Neural cell (in vitro differentiated cells): Measurements from ENCODE around the gene RAB4B. TPM values are rescaled to one million over a fixed set of nuclear protein-coding genes. Genes with fewer than 3 reads are reported as not detected.
"Not testable (repeated sequence)": the region's sequence is repeated elsewhere in the genome, so short reads cannot be mapped to it uniquely, and the experiment has no call there.

Experiments
- H2AFZ ChIP-seq: fragments of 200-600, 300-800 bp; sonication (generic), shearing (Covaris generic); 2 replicates; pipeline ENCODE4 v1.6.0; 2014; ENCODE audit warnings: low read depth, mild to moderate bottlenecking, antibody characterized with exemption, low read length, moderate library complexity
- H3F3A ChIP-seq: fragments of 200-600 bp; shearing (Covaris generic); 2 replicates; pipeline ENCODE4 v1.6.1; 2016; ENCODE audit warnings: mild to moderate bottlenecking, moderate library complexity, mixed read lengths, antibody characterized with exemption, low read length; ENCODE audit not compliant: insufficient read depth, poor library complexity, severe bottlenecking
- H3K27ac ChIP-seq: fragments of 200-600, 300-800 bp; sonication (generic), shearing (Covaris generic); 2 replicates; pipeline ENCODE4 v1.5.1; 2014; ENCODE audit warnings: mild to moderate bottlenecking, low read length, moderate library complexity
- H3K27me3 ChIP-seq: fragments of 300-800, 200-600 bp; sonication (generic), shearing (Covaris generic); 2 replicates; pipeline ENCODE4 v1.6.0; 2014; ENCODE audit warnings: mild to moderate bottlenecking, low read depth, low read length, moderate library complexity; ENCODE audit not compliant: insufficient read depth
- H3K36me3 ChIP-seq: fragments of 300-800, 200-600 bp; sonication (generic), shearing (Covaris generic); 2 replicates; pipeline ENCODE4 v1.5.1; 2014; ENCODE audit warnings: mild to moderate bottlenecking, antibody characterized with exemption, low read length, moderate library complexity; ENCODE audit not compliant: insufficient read depth
- H3K4me2 ChIP-seq: fragments of 300-800, 200-600 bp; sonication (generic), shearing (Covaris generic); 2 replicates; pipeline ENCODE4 v1.6.0; 2014; ENCODE audit warnings: mild to moderate bottlenecking, low read length
- H3K4me3 ChIP-seq: fragments of 300-800, 200-600 bp; sonication (generic), shearing (Covaris generic); 2 replicates; pipeline ENCODE4 v1.5.1; 2014; ENCODE audit warnings: mild to moderate bottlenecking, low read length, moderate library complexity
- H3K79me2 ChIP-seq: fragments of 200-600 bp; shearing (Covaris generic); replicated peaks from 2 replicates; pipeline ENCODE4 v1.6.0; 2014; ENCODE audit warnings: mild to moderate bottlenecking, low read length, moderate library complexity; ENCODE audit not compliant: insufficient read depth
- H3K9ac ChIP-seq: fragments of 300-800, 200-600 bp; sonication (generic), shearing (Covaris generic); 2 replicates; pipeline ENCODE4 v1.6.1; 2016; ENCODE audit warnings: mild to moderate bottlenecking, low read length, mixed read lengths
- H3K9me2 ChIP-seq: fragments of 200-600 bp; shearing (Covaris generic); 2 replicates; pipeline ENCODE4 v1.6.1; 2016; ENCODE audit warnings: mild to moderate bottlenecking, low read length, mixed read lengths; ENCODE audit not compliant: insufficient read depth
- H3K9me3 ChIP-seq: fragments of 200-600, 300-800 bp; sonication (generic), shearing (Covaris generic); 2 replicates; pipeline ENCODE4 v1.6.1; 2016; ENCODE audit warnings: mild to moderate bottlenecking, mixed run types, low read length, moderate library complexity, mixed read lengths
- H4K20me1 ChIP-seq: fragments of 200-600 bp; shearing (Covaris generic); 2 replicates; pipeline ENCODE4 v1.6.1; 2016; ENCODE audit warnings: mild to moderate bottlenecking, mixed run types; ENCODE audit not compliant: insufficient read depth
- CTCF ChIP-seq: fragments of 450-650 bp; IDR thresholded peaks from 2 replicates; pipeline ENCODE4 v1.5.1; 2014; ENCODE audit warnings: antibody characterized with exemption, mild to moderate bottlenecking, moderate library complexity; ENCODE audit not compliant: poor library complexity, severe bottlenecking
- polyA plus RNA-seq: library from polyadenylated mRNA; depleted of rRNA; stranded (reverse); fragments of >200 nt; gene quantifications from 2 replicates; pipeline ENCODE4 v1.2.3, GENCODE V29; 2014

The RAB4B gene
- polyA plus RNA-seq, 1 donor from 2014 or later, result 66.0 TPM

- TF ChIP-seq CTCF, result no peak
Observed at GRCh38 chr19:40822161-40822560, 44.1 kb downstream of the RAB4B start (continued).

- not testable (repeated sequence) for H3K9ac ChIP-seq, H3K36me3 ChIP-seq, H3K4me2 ChIP-seq
Observed at GRCh38 chr19:40822704-40823553, 44.9 kb downstream of the RAB4B start.

GRCh38 chr19:40824916-40825315 lies 46.9 kb downstream of the RAB4B start:
- H3K27ac ChIP-seq, H4K20me1 ChIP-seq: not testable (repeated sequence)

More at GRCh38 chr19:40822704-40823553, 44.9 kb downstream of the RAB4B start:
- H3K4me3 ChIP-seq, H4K20me1 ChIP-seq, H3K9me3 ChIP-seq, H3F3A ChIP-seq, H3K9me2 ChIP-seq, H3K79me2 ChIP-seq, H3K27ac ChIP-seq, H3K27me3 ChIP-seq, H2AFZ ChIP-seq: not testable (repeated sequence)

GRCh38 chr19:40825460-40826095 lies 47.5 kb downstream of the RAB4B start:
- not testable (repeated sequence) for H3K9me2 ChIP-seq, H2AFZ ChIP-seq, H3F3A ChIP-seq, H3K4me2 ChIP-seq, H3K79me2 ChIP-seq, H3K4me3 ChIP-seq, H3K9ac ChIP-seq, H3K9me3 ChIP-seq, H3K36me3 ChIP-seq, H3K27me3 ChIP-seq, H4K20me1 ChIP-seq, H3K27ac ChIP-seq

More at GRCh38 chr19:40824916-40825315, 46.9 kb downstream of the RAB4B start:
- H2AFZ ChIP-seq, H3K9ac ChIP-seq, H3F3A ChIP-seq, H3K4me2 ChIP-seq, H3K79me2 ChIP-seq, H3K36me3 ChIP-seq, H3K9me3 ChIP-seq, H3K4me3 ChIP-seq, H3K27me3 ChIP-seq, H3K9me2 ChIP-seq: not testable (repeated sequence)

- not testable (repeated sequence) for H3K4me3 ChIP-seq, H3K4me2 ChIP-seq, H2AFZ ChIP-seq, H3K9me3 ChIP-seq, H3K27me3 ChIP-seq, H3K9me2 ChIP-seq, H3F3A ChIP-seq, H4K20me1 ChIP-seq, H3K79me2 ChIP-seq, H3K9ac ChIP-seq, H3K27ac ChIP-seq, H3K36me3 ChIP-seq
Observed at GRCh38 chr19:40826312-40826698, 48.3 kb downstream of the RAB4B start.

GRCh38 chr19:40826699-40827385 lies 48.8 kb downstream of the RAB4B start:
- H3K9ac ChIP-seq, H3K36me3 ChIP-seq, H2AFZ ChIP-seq, H3K4me3 ChIP-seq, H3K79me2 ChIP-seq, H3F3A ChIP-seq, H3K27me3 ChIP-seq, H3K4me2 ChIP-seq, H3K9me3 ChIP-seq, H4K20me1 ChIP-seq, H3K27ac ChIP-seq, H3K9me2 ChIP-seq: not testable (repeated sequence)
